Ishikawa (cell line): Measurements from ENCODE around the gene KCNK17.

Experiments used
- CEBPB ChIP-seq: IDR thresholded peaks from 2 replicates; pipeline ENCODE4 v1.6.1; 2012
- CREB1 ChIP-seq: IDR thresholded peaks from 2 replicates; pipeline ENCODE4 v1.6.1; 2012; ENCODE audit warnings: low read depth
- EGR1 ChIP-seq: IDR thresholded peaks from 2 replicates; pipeline ENCODE4 v1.6.1; 2012
- EP300 ChIP-seq: IDR thresholded peaks from 2 replicates; pipeline ENCODE4 v1.6.1; 2012; ENCODE audit warnings: borderline replicate concordance
- FOXM1 ChIP-seq: IDR thresholded peaks from 2 replicates; pipeline ENCODE4 v1.6.1; 2012; ENCODE audit warnings: low read depth, borderline replicate concordance
- NFIC ChIP-seq: IDR thresholded peaks from 2 replicates; pipeline ENCODE4 v1.6.1; 2012
- RAD21 ChIP-seq: IDR thresholded peaks from 2 replicates; pipeline ENCODE4 v1.6.1; 2012; ENCODE audit warnings: low read depth
- TAF1 ChIP-seq: IDR thresholded peaks from 2 replicates; pipeline ENCODE4 v1.6.1; 2012; ENCODE audit warnings: low read depth, mild to moderate bottlenecking
- TCF12 ChIP-seq: IDR thresholded peaks from 2 replicates; pipeline ENCODE4 v1.6.1; 2012; ENCODE audit warnings: low read depth
- TEAD4 ChIP-seq: IDR thresholded peaks from 2 replicates; pipeline ENCODE4 v1.6.1; 2012
- YY1 ChIP-seq: IDR thresholded peaks from 2 replicates; pipeline ENCODE4 v1.6.1; 2012; ENCODE audit warnings: low read depth
- ZBTB7A ChIP-seq: IDR thresholded peaks from 2 replicates; pipeline ENCODE4 v1.6.1; 2012; ENCODE audit warnings: low read depth
- TF ChIP-seq, protein P1 (sequence below): IDR thresholded peaks from 2 replicates; pipeline ENCODE4 v1.6.1; 2012
- TF ChIP-seq, protein P2 (sequence below): IDR thresholded peaks from 2 replicates; pipeline ENCODE4 v1.6.1; 2012; ENCODE audit warnings: low read depth, mild to moderate bottlenecking
- TF ChIP-seq, protein P3 (sequence below): IDR thresholded peaks from 2 replicates; pipeline ENCODE4 v1.6.1; 2012

KCNK17 gene

DNA sequence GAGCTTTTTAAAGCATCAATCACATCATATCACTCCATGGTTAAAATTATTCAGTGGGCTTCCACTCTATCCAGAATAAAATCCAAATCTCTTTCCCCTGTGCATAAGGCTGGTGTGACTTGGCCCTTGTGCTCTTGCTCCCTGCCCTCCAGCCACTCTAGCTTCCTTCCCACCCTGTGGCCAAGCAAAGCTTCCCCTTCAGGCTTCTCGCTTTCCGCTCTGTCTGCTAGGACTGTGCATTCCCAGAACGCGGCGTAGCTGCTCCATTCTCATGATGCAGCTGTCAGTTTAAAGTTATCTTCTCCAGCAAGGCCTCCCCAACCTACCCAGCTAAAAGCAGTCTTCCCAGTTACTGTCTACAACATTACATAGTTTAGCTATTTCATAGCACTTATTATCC is 27.7 kb upstream of the KCNK17 start:
- TF ChIP-seq TEAD4 (no peak), FOXM1 (no peak), TCF12 (no peak), ZBTB7A (no peak), TAF1 (no peak), CREB1 (no peak), EP300 (no peak), NFIC (no peak), RAD21 (no peak), EGR1 (no peak), CEBPB (no peak), YY1 (no peak)
- TF ChIP-seq, protein P1, sequence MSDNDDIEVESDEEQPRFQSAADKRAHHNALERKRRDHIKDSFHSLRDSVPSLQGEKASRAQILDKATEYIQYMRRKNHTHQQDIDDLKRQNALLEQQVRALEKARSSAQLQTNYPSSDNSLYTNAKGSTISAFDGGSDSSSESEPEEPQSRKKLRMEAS, result no peak
- TF ChIP-seq, protein P2, sequence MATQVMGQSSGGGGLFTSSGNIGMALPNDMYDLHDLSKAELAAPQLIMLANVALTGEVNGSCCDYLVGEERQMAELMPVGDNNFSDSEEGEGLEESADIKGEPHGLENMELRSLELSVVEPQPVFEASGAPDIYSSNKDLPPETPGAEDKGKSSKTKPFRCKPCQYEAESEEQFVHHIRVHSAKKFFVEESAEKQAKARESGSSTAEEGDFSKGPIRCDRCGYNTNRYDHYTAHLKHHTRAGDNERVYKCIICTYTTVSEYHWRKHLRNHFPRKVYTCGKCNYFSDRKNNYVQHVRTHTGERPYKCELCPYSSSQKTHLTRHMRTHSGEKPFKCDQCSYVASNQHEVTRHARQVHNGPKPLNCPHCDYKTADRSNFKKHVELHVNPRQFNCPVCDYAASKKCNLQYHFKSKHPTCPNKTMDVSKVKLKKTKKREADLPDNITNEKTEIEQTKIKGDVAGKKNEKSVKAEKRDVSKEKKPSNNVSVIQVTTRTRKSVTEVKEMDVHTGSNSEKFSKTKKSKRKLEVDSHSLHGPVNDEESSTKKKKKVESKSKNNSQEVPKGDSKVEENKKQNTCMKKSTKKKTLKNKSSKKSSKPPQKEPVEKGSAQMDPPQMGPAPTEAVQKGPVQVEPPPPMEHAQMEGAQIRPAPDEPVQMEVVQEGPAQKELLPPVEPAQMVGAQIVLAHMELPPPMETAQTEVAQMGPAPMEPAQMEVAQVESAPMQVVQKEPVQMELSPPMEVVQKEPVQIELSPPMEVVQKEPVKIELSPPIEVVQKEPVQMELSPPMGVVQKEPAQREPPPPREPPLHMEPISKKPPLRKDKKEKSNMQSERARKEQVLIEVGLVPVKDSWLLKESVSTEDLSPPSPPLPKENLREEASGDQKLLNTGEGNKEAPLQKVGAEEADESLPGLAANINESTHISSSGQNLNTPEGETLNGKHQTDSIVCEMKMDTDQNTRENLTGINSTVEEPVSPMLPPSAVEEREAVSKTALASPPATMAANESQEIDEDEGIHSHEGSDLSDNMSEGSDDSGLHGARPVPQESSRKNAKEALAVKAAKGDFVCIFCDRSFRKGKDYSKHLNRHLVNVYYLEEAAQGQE, result no peak
- TF ChIP-seq, protein P3, sequence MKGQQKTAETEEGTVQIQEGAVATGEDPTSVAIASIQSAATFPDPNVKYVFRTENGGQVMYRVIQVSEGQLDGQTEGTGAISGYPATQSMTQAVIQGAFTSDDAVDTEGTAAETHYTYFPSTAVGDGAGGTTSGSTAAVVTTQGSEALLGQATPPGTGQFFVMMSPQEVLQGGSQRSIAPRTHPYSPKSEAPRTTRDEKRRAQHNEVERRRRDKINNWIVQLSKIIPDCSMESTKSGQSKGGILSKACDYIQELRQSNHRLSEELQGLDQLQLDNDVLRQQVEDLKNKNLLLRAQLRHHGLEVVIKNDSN, result no peak

DNA sequence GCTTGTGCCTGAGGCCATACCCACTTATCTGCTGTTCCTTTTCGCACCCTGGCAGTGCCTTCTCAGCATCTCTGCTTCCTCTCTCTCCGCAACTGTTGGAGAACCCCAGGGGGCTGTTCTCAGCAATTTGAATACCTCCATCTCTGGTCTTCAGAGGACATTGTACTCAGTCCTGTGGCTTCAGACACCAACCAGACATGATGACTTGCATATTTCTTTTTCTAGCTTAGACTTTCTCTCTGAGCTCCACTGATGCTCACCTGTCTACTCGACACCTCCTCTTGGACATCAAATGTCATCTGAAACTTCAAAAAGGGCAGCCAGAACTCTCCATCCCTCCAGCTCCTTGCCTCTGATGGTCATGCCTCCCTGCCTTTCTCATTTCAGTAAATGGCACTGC is 27.1 kb upstream of the KCNK17 start:
- TF ChIP-seq RAD21, result no peak
- TF ChIP-seq TCF12, result no peak
- TF ChIP-seq, protein P2, result no peak
- TF ChIP-seq TAF1, result no peak
- no peak for TF ChIP-seq CEBPB
- TF ChIP-seq EGR1, result no peak
- no peak for TF ChIP-seq FOXM1
- no peak for TF ChIP-seq NFIC
- TF ChIP-seq EP300, result no peak
- TF ChIP-seq ZBTB7A, result no peak
- TF ChIP-seq, protein P1, result no peak
- no peak for TF ChIP-seq TEAD4
- TF ChIP-seq CREB1, result no peak
- no peak for TF ChIP-seq YY1
- TF ChIP-seq, protein P3, result no peak

DNA sequence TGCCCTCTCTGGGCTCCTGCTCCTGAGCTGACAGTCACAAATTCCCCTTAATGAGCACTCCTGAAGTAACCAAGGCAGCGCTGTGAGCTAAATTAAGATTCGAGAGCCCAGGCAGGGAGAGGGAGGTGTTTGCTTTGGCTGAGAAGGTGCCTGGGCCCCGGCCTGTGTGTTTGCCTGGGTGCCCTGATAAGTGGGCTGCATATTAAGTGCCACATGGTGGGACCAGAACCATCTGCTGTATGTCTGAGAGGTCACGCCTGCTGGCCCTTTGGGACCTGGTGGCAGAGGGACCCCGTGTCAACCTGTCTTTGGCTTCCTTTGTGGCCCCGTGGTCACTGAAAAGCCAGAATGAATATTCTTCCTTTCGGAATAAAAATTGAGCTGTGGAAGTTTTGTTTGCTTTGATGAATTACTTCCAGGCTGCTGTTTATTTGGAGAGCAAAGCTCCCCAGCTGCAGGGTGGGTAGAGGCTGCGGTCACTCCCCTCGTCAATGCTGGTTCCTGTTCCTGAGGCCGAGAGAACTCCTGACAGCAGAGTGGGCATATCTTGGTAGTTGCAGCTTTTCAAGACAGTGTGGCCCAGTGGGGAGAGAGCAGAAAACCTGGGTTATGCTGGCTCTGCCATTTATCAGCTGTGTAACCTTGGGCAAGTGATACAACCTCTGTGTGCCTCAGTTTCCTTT is 25.8 kb upstream of the KCNK17 start:
- TF ChIP-seq, protein P1, result no peak
- TF ChIP-seq CEBPB (no peak), EP300 (no peak), CREB1 (no peak), ZBTB7A (no peak), NFIC (no peak)
- TF ChIP-seq, protein P2, result no peak
- TF ChIP-seq, protein P3, result no peak
